SH-SY5Y (cell line): ENCODE results near the gene PRCD.

Source experiments
- GATA2 ChIP-seq: IDR thresholded peaks from 2 replicates; pipeline ENCODE4 v1.6.1; 2011; ENCODE audit warnings: mild to moderate bottlenecking, low read depth, low read length
- GATA3 ChIP-seq: IDR thresholded peaks from 2 replicates; pipeline ENCODE4 v1.6.1; 2011; ENCODE audit warnings: low read depth, mild to moderate bottlenecking, low read length, moderate library complexity

The PRCD gene

GRCh38 chr17:76541739-76542454, 2.1 kb downstream of the PRCD start:
- TF ChIP-seq GATA2 (no peak), GATA3 (no peak)

- TF ChIP-seq GATA3 (no peak), GATA2 (no peak)
Measured at GRCh38 chr17:76542566-76542971, 2.7 kb downstream of the PRCD start.

GRCh38 chr17:76542984-76543383, 3.1 kb downstream of the PRCD start:
- TF ChIP-seq GATA3 (no peak), GATA2 (no peak)

- TF ChIP-seq GATA2 (no peak), GATA3 (no peak)
Measured at GRCh38 chr17:76543482-76543825, 3.6 kb downstream of the PRCD start.

- TF ChIP-seq GATA2: peak; percentile 100
- TF ChIP-seq GATA3: no peak; the same call in none of the 2 replicates
Measured at GRCh38 chr17:76543826-76544545, 4.1 kb downstream of the PRCD start.

GRCh38 chr17:76544546-76545365, 4.9 kb downstream of the PRCD start:
- TF ChIP-seq GATA3: no peak
- TF ChIP-seq GATA2: peak; percentile 85

- TF ChIP-seq GATA3 (no peak), GATA2 (no peak)
Measured at GRCh38 chr17:76545918-76546555, 6.2 kb downstream of the PRCD start.

- TF ChIP-seq GATA2: no peak
- no peak for TF ChIP-seq GATA3
Measured at GRCh38 chr17:76546556-76547182, 6.8 kb downstream of the PRCD start.

GRCh38 chr17:76547183-76547641, 7.4 kb downstream of the PRCD start:
- TF ChIP-seq GATA3: no peak
- TF ChIP-seq GATA2: no peak

GRCh38 chr17:76547642-76548202, 7.9 kb downstream of the PRCD start:
- TF ChIP-seq GATA2 (no peak), GATA3 (no peak)

- TF ChIP-seq GATA2: no peak
- TF ChIP-seq GATA3: no peak
Measured at GRCh38 chr17:76548378-76549214, 8.8 kb downstream of the PRCD start.

- TF ChIP-seq GATA2 (no peak), GATA3 (no peak)
Measured at GRCh38 chr17:76549215-76549518, 9.3 kb downstream of the PRCD start.

- TF ChIP-seq GATA3: no peak
- no peak for TF ChIP-seq GATA2
Measured at GRCh38 chr17:76549539-76549938, 9.7 kb downstream of the PRCD start.
